ENCODE results near the gene NTRK2.

Gene NTRK2

DNA sequence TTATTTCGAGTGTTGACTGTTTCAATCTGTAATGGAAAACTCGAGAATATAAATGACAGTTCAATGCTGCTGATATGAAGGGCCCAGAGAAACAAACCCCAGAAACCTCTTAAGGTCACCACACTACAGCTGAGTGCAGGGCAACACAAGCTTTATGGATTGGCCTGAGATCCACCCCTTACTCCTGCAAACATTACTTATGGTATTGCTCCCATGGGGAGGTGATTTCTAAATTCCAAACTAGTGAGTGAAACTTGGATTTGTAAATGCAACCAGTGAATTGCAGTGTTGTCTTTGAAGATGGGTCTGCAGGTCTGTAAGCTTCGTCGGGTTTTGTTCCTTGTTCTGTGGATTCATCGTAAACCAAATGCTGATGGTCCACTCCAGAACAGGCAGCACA lies 85.4 kb downstream of the NTRK2 start:
- Histone ChIP-seq H3K79me2 (ENCODE audit: control insufficient read depth, low read length) (no peaks in the 10 kb centered on the region), H3K4me3 (ENCODE audit: low read length) (no peak overlapping the region), H3K36me3 (ENCODE audit: control insufficient read depth, low read length) (no peaks in the 10 kb centered on the region), H3K9me2 (replicated peaks; ENCODE audit: control insufficient read depth, low read length) (no peaks in the 10 kb centered on the region), H3K27ac (ENCODE audit: low read depth, low read length) (no peak overlapping the region), H3K9me3 (ENCODE audit: control insufficient read depth, insufficient read depth, low read length) (no peaks in the 10 kb centered on the region), H4K20me1 (ENCODE audit: control insufficient read depth, insufficient read depth, low read depth, low read length) (no peaks in the 10 kb centered on the region), H3F3A (ENCODE audit: control insufficient read depth, insufficient read depth) (no peaks in the 10 kb centered on the region), H3K4me1 (ENCODE audit: control insufficient read depth, low read length) (no peaks in the 10 kb centered on the region), H3K27me3 (ENCODE audit: control insufficient read depth, low read length) (peaks cover 8% of the 10 kb centered on the region; the same call in 1 of the 2 replicates), H3K4me2 (ENCODE audit: low read length) (no peak overlapping the region)
- TF ChIP-seq, protein P1, sequence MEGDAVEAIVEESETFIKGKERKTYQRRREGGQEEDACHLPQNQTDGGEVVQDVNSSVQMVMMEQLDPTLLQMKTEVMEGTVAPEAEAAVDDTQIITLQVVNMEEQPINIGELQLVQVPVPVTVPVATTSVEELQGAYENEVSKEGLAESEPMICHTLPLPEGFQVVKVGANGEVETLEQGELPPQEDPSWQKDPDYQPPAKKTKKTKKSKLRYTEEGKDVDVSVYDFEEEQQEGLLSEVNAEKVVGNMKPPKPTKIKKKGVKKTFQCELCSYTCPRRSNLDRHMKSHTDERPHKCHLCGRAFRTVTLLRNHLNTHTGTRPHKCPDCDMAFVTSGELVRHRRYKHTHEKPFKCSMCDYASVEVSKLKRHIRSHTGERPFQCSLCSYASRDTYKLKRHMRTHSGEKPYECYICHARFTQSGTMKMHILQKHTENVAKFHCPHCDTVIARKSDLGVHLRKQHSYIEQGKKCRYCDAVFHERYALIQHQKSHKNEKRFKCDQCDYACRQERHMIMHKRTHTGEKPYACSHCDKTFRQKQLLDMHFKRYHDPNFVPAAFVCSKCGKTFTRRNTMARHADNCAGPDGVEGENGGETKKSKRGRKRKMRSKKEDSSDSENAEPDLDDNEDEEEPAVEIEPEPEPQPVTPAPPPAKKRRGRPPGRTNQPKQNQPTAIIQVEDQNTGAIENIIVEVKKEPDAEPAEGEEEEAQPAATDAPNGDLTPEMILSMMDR (IDR thresholded peaks at IDR 0.05; ENCODE audit: low read depth, low read length, poor library complexity, severe bottlenecking): no peak
- TF ChIP-seq EZH2phosphoT487 (IDR thresholded peaks at IDR 0.05; ENCODE audit: borderline replicate concordance, low read length): no peak

DNA sequence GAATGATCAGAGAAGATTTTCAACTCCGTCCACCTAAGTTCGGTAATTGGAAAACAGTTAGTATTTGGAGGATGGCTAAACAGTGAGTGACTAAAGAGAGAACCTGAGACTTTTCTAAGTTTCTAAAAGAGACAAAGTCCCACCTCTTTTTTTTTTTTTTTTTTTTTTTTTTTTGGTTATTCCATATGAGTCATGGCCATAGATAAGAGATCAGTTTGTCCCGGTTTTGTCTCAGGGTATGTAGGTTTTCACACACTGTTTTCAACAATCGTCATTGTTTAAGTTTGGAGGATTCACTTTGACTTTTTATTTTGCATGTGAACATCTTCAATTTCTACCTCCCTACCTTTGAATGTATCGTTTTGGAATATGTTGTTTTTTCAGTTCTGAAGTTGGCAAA lies 85.9 kb downstream of the NTRK2 start:
- H3K27ac ChIP-seq (ENCODE audit: low read depth, low read length): no peak overlapping the region
- H3K79me2 ChIP-seq (ENCODE audit: control insufficient read depth, low read length): no peaks in the 10 kb centered on the region
- peaks cover 8% of the 10 kb centered on the region; the same call in 1 of the 2 replicates for H3K27me3 ChIP-seq (ENCODE audit: control insufficient read depth, low read length)
- H4K20me1 ChIP-seq (ENCODE audit: control insufficient read depth, insufficient read depth, low read depth, low read length): no peaks in the 10 kb centered on the region
- no peaks in the 10 kb centered on the region for H3K9me3 ChIP-seq (ENCODE audit: control insufficient read depth, insufficient read depth, low read length)
- H3K4me2 ChIP-seq (ENCODE audit: low read length): no peak overlapping the region
- no peaks in the 10 kb centered on the region for H3K36me3 ChIP-seq (ENCODE audit: control insufficient read depth, low read length)
- no peaks in the 10 kb centered on the region for H3F3A ChIP-seq (ENCODE audit: control insufficient read depth, insufficient read depth)
- H3K4me3 ChIP-seq (ENCODE audit: low read length): no peak overlapping the region
- no peaks in the 10 kb centered on the region for H3K4me1 ChIP-seq (ENCODE audit: control insufficient read depth, low read length)
- TF ChIP-seq EZH2phosphoT487 (IDR thresholded peaks at IDR 0.05; ENCODE audit: borderline replicate concordance, low read length): no peak
- TF ChIP-seq, protein P1 (IDR thresholded peaks at IDR 0.05; ENCODE audit: low read depth, low read length, poor library complexity, severe bottlenecking): no peak
- H3K9me2 ChIP-seq (replicated peaks; ENCODE audit: control insufficient read depth, low read length): no peaks in the 10 kb centered on the region

DNA sequence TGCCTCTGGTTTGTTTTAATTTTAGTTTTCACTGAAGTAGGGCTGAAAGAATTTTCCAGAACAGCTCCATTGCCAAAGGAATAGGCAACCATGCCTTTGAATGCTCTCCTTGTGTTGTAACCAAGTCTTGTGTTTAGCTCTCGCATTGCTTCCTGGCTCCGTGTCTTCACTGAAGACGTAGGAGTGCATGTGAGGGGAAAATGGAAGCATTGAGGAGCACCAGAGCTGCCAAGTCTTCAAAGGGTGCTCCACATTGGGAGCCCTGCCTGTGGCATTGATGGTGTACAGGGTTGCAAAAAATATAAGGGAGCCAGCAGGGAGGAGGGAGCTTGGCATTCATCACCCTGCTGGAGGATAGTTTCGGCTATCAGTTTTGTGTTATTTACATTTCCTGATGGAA lies 86.6 kb downstream of the NTRK2 start:
- TF ChIP-seq, protein P1 (IDR thresholded peaks at IDR 0.05; ENCODE audit: low read depth, low read length, poor library complexity, severe bottlenecking): no peak
- TF ChIP-seq EZH2phosphoT487 (IDR thresholded peaks at IDR 0.05; ENCODE audit: borderline replicate concordance, low read length): no peak
- no peak overlapping the region for H3K27ac ChIP-seq (ENCODE audit: low read depth, low read length)
- peaks cover 10% of the 10 kb centered on the region; the same call in 1 of the 2 replicates for H3K27me3 ChIP-seq (ENCODE audit: control insufficient read depth, low read length)
- no peaks in the 10 kb centered on the region for H4K20me1 ChIP-seq (ENCODE audit: control insufficient read depth, insufficient read depth, low read depth, low read length)
- H3K9me3 ChIP-seq (ENCODE audit: control insufficient read depth, insufficient read depth, low read length): no peaks in the 10 kb centered on the region
- H3F3A ChIP-seq (ENCODE audit: control insufficient read depth, insufficient read depth): no peaks in the 10 kb centered on the region
- no peaks in the 10 kb centered on the region for H3K9me2 ChIP-seq (replicated peaks; ENCODE audit: control insufficient read depth, low read length)
- no peak overlapping the region for H3K4me3 ChIP-seq (ENCODE audit: low read length)
- H3K4me1 ChIP-seq (ENCODE audit: control insufficient read depth, low read length): no peaks in the 10 kb centered on the region
- no peak overlapping the region for H3K4me2 ChIP-seq (ENCODE audit: low read length)
- no peaks in the 10 kb centered on the region for H3K79me2 ChIP-seq (ENCODE audit: control insufficient read depth, low read length)
- H3K36me3 ChIP-seq (ENCODE audit: control insufficient read depth, low read length): no peaks in the 10 kb centered on the region
